ENCODE results near the gene SLC17A1.

- TF ChIP-seq SUZ12 (IDR thresholded peaks at IDR 0.05; ENCODE audit: extremely low read depth, insufficient read depth, insufficient read length) (no peak), YY1 (IDR thresholded peaks at IDR 0.05; ENCODE audit: insufficient read depth, insufficient read length) (no peak), ZNF274 (IDR thresholded peaks at IDR 0.05; ENCODE audit: low read depth, low read length) (no peak)
Observed at GRCh38 chr6:25872814-25873213, 41.0 kb upstream of the SLC17A1 start.
